IPS-15b (cell line): Measurements from ENCODE around the gene CLNK.

ENCODE experiments used
- H3K27me3 ChIP-seq: one replicate; pipeline ENCODE4 v1.6.1; 2013; ENCODE audit warnings: low read length; ENCODE audit not compliant: control insufficient read depth, insufficient read depth
- H3K36me3 ChIP-seq: one replicate; pipeline ENCODE4 v1.6.1; 2013; ENCODE audit warnings: low read length; ENCODE audit not compliant: control insufficient read depth, insufficient read depth
- H3K4me1 ChIP-seq: one replicate; pipeline ENCODE4 v1.6.1; 2013; ENCODE audit warnings: mild to moderate bottlenecking, low read length; ENCODE audit not compliant: control insufficient read depth, insufficient read depth
- H3K4me3 ChIP-seq: one replicate; pipeline ENCODE4 v1.5.1; 2013; ENCODE audit warnings: low read depth, low read length
- H3K9ac ChIP-seq: one replicate; pipeline ENCODE4 v1.6.1; 2013; ENCODE audit warnings: low read depth, mild to moderate bottlenecking, low read length
- H3K9me3 ChIP-seq: one replicate; pipeline ENCODE4 v1.6.1; 2013; ENCODE audit warnings: mild to moderate bottlenecking, low read length; ENCODE audit not compliant: control insufficient read depth, insufficient read depth

CLNK gene

DNA sequence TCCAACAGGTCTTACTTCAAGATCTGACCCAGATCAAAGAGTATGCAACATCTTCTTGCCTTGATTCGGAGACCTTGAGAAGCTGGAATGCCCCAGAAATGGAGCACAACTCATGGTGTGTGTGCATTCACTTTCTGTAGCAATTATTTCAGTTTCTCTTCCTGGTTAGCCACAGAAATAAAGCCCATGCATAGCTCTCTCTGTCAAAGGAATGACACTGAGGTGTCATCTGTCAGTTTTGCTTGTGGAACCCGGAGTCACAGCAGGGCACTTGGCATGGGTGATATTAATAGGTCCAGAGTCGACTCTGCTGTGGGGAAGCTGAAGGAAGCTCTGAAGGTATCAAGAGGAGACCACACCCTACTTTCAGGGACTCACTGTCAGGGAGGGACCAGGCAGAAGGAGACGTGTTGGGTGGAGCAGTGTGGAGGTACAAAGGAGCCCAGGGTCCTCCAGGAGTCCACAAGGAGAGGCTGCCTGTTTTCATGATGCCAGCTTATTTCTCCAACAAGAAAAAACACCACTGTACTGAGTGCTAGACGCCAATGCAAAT lies 10.7 kb downstream of the CLNK start:
- Histone ChIP-seq H3K4me1 (no peaks in the 10 kb centered on the region), H3K9me3 (no peaks in the 10 kb centered on the region), H3K4me3 (no peak overlapping the region), H3K9ac (no peak overlapping the region), H3K27me3 (no peaks in the 10 kb centered on the region), H3K36me3 (no peaks in the 10 kb centered on the region)

DNA sequence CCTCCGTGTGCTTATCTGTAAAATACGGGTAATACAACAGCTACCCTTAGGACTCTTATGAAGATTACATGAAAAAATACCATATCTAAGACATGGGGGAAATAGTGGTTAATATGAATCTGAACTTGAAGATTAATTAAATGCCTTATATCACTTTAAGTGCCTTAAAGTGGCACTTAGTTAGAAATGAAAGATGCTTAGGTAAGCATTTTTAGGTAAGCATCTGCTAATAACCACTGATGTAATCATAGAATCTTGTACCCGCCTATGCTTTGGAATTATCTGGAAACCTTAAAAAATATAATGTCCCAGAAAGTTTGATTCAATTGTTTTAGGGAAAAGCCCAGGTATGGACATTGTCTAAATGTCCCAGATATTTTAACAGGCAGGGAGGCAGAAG lies 12.2 kb downstream of the CLNK start:
- no peaks in the 10 kb centered on the region for H3K36me3 ChIP-seq
- no peaks in the 10 kb centered on the region for H3K9me3 ChIP-seq
- H3K4me3 ChIP-seq = no peak overlapping the region
- H3K27me3 ChIP-seq = no peaks in the 10 kb centered on the region
- H3K4me1 ChIP-seq = no peaks in the 10 kb centered on the region
- no peak overlapping the region for H3K9ac ChIP-seq

DNA sequence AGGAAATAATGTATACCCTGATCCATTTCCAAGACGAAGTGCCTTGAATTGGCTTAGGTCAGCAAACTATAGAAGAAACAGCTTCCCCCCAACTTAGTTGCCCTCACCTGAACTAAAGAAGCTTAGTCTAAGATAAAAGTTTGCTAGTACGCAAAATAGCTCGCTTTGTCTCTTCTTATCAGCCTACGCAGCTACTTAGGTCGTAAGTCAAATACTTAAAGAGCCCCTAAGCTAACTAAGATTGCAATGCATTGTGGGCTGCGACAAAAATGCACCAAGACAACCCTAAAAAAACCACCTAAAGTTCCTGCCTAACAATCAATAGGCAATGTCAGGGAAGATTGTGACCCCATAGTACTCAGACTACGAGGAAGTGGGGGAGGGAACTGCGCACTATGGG lies 12.8 kb downstream of the CLNK start:
- no peak overlapping the region for H3K9ac ChIP-seq
- H3K4me1 ChIP-seq = no peaks in the 10 kb centered on the region
- H3K9me3 ChIP-seq = no peaks in the 10 kb centered on the region
- H3K27me3 ChIP-seq = no peaks in the 10 kb centered on the region
- no peak overlapping the region for H3K4me3 ChIP-seq
- no peaks in the 10 kb centered on the region for H3K36me3 ChIP-seq

DNA sequence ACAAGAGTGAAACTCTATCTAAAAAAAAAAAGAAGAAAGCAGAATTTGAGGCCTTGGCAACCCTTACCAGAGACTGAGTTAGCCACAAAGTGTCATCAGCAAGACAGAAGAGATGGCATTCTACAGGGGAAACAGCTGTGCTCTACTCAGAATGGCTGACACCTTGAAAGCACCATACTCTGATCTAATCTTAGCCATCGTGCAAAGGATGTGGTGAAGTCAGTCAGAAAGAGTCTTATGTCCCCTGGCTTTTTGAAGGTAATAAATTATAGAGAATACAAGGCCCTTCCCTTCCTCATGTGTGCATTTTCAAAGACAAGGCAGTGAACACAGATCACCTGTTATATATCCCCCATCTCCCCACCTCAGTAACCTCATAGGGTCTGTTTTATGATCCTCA lies 13.2 kb downstream of the CLNK start:
- Histone ChIP-seq H3K27me3 (no peaks in the 10 kb centered on the region), H3K4me3 (no peak overlapping the region), H3K9me3 (no peaks in the 10 kb centered on the region), H3K36me3 (no peaks in the 10 kb centered on the region), H3K9ac (no peak overlapping the region), H3K4me1 (no peaks in the 10 kb centered on the region)

DNA sequence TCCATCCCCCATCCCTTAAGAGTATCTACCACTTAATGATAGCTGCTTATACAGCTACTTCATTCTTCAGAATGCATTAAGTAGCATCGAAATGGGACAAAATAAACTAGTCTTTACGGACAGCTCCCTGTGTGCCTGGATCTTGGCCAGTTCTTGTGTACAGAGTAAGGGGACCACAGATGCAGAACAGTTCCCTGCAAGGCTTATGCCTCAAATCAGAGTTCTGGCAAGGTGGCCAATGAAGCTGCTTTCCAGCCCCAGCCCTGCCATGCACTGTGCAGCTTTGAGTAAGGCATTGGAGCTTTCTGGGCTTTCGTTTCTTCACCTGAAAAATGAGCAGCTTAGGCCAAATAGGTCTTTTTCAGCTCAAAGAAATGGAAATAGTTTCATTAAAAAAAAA lies 14.2 kb downstream of the CLNK start:
- Histone ChIP-seq H3K27me3 (no peaks in the 10 kb centered on the region), H3K4me1 (no peaks in the 10 kb centered on the region), H3K9me3 (no peaks in the 10 kb centered on the region), H3K36me3 (no peaks in the 10 kb centered on the region), H3K9ac (no peak overlapping the region), H3K4me3 (no peak overlapping the region)

DNA sequence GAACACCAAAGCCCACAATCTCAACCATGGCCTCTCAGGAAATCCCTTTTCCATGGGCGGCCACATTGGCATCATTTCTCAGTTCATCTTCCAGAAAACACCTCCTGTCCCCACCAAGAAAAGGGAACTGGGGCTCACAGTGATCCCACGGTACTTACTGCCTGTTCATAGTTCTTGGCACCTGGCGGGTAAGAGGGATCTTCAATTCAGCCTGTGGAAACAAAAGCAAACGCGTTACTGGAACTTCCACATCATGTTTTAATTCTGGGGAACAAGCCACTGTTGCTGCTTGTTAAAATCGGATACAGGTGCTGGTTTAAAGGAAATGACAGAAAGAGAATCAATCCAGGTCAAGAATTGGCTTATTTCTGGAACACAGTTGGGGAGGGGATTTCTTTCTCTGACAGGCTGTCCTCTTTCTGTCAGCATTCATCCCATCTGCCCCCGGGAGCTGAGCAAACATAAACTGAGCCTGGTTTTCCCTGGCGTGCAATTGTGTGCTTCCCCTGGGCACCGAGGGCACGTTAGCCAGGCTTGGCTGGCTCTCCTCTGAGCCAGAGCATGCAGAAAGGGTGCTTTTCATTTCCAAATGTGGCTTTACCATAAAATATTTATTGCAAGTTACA lies 16.8 kb downstream of the CLNK start:
- Histone ChIP-seq H3K4me3 (no peak overlapping the region), H3K9ac (no peak overlapping the region), H3K4me1 (no peaks in the 10 kb centered on the region), H3K9me3 (no peaks in the 10 kb centered on the region), H3K27me3 (no peaks in the 10 kb centered on the region), H3K36me3 (no peaks in the 10 kb centered on the region)

DNA sequence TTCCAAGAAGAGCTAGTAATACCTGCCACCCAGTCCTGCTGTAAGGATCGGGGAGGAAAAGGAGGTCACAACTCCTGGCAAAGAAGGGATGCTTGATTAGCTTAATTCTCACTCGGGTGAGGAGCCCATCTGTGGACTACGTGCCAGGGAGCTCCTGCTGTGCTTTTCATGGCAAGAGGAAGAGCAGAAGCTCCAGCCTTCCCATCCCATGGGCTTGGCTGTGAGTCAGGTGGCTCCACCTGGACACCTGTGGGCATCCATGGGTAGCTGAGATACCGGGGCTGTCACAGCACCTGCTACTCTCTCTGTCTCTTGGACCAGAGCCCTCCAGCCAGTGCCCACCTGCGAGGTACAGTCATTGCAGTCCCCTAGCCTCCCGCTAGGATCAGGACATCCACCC lies 18.0 kb downstream of the CLNK start:
- Histone ChIP-seq H3K4me3 (no peak overlapping the region), H3K4me1 (no peaks in the 10 kb centered on the region), H3K36me3 (no peaks in the 10 kb centered on the region), H3K27me3 (no peaks in the 10 kb centered on the region), H3K9me3 (no peaks in the 10 kb centered on the region), H3K9ac (no peak overlapping the region)

DNA sequence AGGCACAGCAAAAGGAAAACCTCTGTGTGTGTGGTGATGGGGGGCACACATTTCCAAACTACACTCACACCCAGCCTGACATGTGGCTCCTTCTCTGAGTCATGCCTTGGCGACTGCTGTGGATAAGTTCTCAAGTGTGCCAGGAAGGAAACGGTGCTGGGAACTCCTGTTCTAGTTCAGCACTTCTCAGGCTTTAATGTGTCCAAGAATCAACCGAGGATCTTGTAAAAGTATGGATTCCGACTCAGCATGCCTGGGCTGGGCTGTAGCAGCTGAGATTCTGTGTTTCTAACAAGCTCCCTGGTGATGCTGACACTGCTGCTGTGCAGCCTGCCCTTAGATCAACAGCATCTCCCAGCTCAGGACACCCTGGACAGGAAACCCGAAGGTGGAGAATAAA lies 20.2 kb downstream of the CLNK start:
- Histone ChIP-seq H3K36me3 (no peaks in the 10 kb centered on the region), H3K9me3 (no peaks in the 10 kb centered on the region), H3K4me3 (no peak overlapping the region), H3K4me1 (no peaks in the 10 kb centered on the region), H3K9ac (no peak overlapping the region), H3K27me3 (no peaks in the 10 kb centered on the region)

DNA sequence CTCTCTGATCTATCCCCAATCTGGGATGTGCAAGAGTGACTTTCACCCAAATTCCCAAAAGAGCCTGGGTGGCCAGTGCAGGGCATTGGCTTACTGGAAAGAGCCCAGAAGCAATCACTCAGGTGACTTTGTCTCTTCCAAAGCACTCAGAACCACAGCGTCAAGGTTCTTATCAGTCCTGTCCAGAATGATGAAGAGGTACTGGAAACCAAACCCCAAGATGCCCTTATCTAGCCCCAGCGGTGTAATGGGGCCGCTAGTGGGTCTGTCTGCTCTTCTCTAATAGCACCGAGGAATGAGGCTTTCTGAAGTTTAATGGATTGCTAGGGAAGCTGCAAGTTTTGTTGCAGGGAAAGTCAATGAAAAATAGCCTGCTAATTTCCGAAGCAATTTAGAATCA lies 21.6 kb downstream of the CLNK start:
- Histone ChIP-seq H3K4me1 (no peaks in the 10 kb centered on the region), H3K4me3 (no peak overlapping the region), H3K9ac (no peak overlapping the region), H3K9me3 (no peaks in the 10 kb centered on the region), H3K36me3 (no peaks in the 10 kb centered on the region), H3K27me3 (no peaks in the 10 kb centered on the region)

DNA sequence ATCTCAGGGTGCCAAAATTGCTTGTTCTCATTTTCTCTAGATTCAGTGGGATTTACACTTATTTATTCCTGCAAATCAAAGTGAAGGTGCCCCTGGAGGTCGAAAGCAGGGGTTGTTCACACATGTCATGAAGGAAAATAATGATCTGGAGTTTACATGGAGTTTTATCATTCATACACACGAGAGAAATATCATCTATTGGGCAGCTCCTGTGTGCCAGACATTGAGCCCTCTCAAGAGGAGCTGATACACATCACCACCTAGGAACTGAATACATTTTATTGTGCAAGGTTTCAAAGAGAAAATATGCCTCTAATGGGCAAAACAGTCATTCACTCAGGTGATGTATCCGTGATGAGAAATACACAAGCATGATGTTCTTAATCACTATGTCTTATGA lies 23.5 kb downstream of the CLNK start:
- no peaks in the 10 kb centered on the region for H3K27me3 ChIP-seq
- no peak overlapping the region for H3K9ac ChIP-seq
- no peaks in the 10 kb centered on the region for H3K9me3 ChIP-seq
- no peaks in the 10 kb centered on the region for H3K4me1 ChIP-seq
- no peak overlapping the region for H3K4me3 ChIP-seq
- no peaks in the 10 kb centered on the region for H3K36me3 ChIP-seq

DNA sequence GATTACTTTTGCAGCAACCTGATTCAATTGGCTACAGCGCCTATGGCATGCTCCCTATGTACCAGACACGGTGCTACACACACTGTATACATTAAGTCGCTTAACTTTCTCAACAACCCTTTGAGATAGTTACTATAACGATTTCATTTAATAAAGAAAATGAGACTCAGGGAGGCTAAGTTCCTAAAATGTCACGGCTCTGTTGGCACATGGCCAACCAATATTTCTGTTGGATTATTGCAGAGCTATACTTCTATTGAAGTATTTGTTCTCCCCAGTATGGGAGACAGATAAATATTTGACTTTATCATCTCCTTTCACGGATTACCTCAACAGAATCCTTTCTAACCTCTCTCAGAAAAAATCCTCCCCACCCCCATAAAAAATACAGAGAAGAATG lies 25.3 kb downstream of the CLNK start:
- Histone ChIP-seq H3K4me1 (no peaks in the 10 kb centered on the region), H3K27me3 (no peaks in the 10 kb centered on the region), H3K36me3 (no peaks in the 10 kb centered on the region), H3K4me3 (no peak overlapping the region), H3K9ac (no peak overlapping the region), H3K9me3 (no peaks in the 10 kb centered on the region)

DNA sequence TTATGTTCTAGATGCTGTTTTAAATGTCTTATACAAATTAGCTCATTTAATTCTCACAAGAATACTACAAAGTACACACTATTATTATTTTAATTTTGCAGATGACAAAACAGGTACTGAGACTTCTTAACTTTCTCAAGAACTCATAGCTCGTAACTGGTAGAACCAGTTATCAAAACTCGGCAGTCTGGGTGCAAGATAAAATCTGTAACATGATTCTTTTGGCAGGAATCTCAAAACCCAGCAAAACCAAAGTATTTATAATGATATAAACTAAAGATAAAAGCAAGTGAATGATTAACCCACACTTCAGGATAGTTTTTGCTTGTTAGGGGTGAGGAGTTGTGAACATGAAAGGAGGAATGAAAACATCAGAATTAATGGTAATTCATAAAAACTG lies 27.6 kb downstream of the CLNK start:
- H3K9me3 ChIP-seq = no peaks in the 10 kb centered on the region
- no peak overlapping the region for H3K9ac ChIP-seq
- no peaks in the 10 kb centered on the region for H3K36me3 ChIP-seq
- no peaks in the 10 kb centered on the region for H3K27me3 ChIP-seq
- H3K4me1 ChIP-seq = no peaks in the 10 kb centered on the region
- no peak overlapping the region for H3K4me3 ChIP-seq
